SKM-1 treated with dmso at 0.1 percent for 144 hours (cell line): ENCODE data around the gene PRM3.

Experiments used
- DNase-seq: peaks from one replicate; lab custom pipeline; 2025; ENCODE audit not compliant: unreplicated experiment; lab: John Stamatoyannopoulos, UW

PRM3 gene

DNA sequence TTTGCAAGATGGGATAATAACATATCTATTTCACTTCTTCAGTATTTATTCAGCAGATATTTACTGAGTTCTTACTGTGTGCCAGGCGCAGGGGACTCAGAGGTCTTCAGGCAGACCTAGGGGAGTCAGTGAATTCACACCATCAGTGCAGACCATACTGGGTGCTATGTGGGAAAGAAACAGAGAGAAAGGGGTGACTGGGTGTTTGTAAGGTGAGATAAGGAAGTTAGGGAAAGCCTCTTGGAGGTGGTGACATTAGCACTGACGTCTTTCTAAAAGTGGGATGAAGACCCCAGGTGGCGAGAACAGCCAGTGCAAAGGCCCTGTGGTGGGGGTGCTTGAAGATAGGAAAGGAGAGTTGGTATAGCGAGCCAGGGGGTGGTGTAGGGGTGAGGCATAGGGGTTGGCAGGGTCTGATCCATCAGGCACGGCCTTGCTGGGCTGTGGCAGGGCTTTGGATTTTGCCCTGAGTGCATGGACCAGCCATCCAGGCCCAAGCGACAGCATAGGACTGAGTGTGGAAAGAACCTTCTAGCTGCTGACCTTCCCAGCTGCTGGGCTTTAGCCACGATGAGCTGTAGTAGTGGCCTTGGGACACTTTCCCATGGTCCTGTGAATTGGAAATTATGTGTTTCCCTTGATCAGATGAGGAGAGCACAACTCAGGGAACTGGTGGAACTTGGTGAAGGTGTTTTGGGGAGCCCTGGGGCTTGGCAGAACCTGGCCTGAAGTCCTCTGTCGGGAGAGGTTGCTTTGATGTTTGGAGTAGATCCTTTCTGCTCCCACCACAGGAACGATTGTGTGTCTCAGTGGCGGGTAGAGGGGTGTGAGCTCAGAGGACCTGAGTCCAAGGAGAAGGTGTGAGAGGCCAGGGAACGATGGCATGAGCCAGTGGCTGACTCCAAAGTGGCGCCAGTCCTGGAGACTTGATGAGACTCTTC is 13.5 kb downstream of the PRM3 start:
- no peak for DNase-seq

DNA sequence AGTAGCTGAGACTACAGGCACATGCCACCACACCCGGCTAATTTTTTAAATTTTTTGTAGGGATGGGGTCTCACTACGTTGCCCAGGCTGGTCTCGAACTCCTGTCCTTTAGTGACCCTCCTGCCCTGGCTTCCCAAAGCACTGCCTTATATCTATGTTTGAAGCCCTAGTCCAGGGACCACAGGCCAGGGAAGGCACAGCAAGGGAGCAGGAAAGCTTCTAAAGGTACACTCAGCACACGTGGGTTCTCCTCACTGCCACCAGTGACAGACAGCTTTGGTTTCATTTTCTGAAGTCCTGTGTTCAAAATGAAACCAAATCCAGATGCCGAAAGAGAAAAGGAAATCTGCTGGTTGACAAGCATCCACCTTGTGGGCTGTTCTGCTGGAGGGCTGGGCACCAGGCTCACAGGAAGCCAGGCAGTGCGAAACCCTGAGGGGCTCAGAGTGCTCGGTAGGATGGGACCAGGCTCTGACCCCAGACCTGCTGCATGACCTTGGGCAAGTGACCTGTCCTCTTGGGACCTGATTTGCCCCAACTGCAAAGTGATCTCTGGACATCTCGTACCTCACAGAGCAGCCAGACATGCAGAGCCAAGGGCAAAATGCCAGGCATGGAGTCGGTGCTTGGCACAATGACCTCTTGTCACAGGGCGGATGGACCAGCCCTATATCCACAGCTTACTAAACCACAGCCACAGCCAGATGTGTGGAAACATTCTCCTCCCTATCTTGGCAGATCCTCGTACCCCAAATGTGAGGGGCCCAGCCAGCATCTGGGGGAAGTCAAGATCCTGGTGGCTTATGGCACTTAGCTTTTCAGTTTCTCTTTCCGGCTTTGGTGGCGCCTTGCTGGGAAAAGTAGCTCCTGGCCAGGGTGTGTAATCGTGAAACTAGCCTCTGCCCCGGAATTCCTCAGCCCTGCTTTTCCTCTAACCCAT is 14.6 kb downstream of the PRM3 start:
- no peak for DNase-seq

DNA sequence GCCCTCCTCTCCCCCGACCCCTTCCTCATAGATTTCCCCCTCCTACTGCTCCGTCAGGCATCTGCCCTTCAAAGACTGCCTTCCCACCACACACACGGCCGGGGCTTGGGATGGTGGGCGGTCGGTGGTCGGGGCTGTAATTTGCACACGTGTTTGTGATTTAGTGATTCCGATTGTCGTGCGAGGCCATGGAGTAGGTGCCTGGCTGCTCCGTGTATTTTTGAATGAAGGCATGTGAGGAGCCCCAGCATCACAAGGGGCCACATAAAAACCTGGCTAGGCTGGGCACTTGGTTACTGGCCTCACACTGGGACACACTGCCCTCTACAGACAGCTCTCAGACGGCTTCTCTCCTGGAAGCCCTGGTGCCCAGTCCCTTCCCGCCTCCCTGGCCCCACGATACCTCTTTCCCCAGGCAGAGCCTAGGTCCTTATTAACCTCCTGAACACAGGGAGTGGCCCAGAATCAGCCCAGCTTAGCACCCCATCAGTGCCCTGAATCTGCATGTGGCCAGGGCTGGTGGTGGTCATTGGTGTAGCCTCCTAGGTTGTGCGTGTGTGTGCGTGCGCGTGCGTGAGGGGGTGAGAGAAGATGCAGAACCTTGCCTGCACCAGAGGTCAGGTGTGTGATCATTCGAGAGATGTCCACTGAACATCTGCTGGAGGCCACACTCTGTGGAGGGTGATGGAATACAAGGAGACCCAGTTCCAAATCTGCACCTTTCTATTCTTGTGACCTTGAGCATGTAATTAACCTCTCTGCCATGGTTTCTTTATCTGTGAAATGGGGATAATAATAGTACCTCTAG is 16.1 kb downstream of the PRM3 start:
- peak; percentile 68 for DNase-seq

- DNase-seq, result no peak
Measured at GRCh38 chr16:11256661-11257130, 16.7 kb downstream of the PRM3 start.

DNA sequence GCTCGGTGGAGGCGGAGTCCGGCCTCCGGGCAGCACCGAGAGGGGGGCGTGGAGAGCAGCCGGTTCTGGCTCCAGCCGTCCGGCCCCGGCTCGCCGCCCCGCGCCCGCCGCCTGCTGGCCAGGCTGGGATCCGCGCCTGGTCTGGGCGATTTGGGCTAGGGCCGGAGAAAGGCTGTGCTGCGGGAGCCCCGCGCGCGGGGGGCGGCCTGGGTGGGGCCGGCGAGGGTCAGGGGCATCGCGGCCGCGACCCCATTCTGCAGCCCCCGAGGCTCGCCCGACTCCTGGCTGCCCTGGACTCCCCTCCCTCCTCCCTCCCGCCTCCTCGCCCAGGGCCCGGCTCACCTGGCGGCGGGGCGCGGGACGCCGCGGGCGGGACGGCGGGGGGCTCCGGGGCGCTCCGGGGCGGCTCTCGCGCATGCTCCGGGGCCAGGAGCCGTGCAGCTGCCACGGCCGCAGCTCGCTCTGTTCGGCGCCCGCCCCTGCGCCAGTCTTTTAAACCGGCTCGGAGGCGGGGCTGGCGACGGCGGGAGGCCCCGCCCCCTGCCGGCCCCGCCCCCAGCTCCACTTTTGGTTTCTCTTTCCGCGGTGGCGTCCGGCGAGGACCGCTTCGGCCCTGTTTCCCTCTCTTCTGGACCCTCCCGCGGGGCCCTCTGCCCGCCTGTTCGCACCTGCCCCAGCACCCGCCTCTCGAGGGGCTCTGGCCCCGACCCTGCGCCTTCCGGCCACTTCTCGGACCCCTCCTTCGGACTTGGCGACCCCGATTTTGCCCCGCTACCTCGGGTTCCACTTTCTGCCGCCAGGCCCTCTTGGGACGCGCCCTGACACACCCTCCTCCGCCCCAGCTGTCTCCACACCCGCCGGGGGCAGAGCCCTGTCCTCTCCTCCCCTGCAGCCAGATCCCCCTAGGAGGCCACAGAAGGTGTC is 17.4 kb downstream of the PRM3 start, which contains the start of gene SOCS1:
TSS of gene SOCS1 (minus strand) at position 468 of the 924 bp plus-strand sequence. CDS start 726 bp downstream, outside the sequence.
- peak; percentile 80 for DNase-seq

GRCh38 chr16:11254913-11255736 is 18.3 kb downstream of the PRM3 start:
- DNase-seq, result no peak

GRCh38 chr16:11253995-11254912 is 19.2 kb downstream of the PRM3 start:
- no peak for DNase-seq

DNA sequence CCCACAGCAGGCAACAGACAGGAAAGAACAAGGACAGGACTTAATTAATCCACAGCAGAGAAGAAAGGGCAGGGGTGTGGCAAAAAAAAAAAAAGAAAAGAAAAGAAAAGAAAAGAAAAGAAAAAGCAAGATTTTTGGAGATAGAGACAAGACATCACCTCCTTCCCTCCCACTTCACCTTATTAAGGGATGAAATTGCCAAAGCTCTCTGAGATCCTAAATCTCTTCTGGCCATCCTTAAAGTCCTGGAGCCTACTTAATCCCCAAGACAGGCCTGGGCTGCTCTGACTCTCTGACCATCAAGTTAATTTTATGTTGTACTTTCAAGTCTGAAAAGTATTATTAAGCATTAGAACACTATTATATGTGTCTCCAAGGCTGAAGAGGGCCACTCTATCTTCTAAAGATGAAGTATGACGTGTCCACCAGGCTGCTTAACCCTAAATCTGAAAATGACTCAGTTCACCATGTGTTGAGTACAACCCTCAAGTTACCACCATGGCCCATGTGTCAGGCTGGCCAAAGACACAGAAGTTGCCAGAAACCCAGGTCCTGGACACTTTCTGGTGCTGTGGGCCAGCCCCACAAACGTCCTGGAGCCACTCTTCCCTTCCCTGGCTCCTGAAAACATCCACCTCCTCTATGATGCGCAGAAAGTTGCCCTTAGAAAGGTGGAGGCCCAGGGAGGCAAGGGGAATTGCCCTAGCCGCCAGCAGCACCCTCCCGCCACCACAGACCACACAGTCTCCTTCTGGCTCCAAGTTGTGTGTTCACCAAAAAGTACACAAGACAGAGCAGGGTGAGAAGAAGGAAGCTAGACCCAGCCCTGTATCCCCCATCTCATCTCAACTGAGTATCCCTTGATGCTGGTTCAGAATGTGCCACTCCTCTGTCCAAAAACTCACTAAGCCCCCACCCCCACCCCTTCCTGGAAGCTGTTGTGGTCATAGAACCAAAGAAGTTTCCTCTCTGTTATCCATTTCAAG is 20.1 kb downstream of the PRM3 start:
- DNase-seq, result no peak

DNA sequence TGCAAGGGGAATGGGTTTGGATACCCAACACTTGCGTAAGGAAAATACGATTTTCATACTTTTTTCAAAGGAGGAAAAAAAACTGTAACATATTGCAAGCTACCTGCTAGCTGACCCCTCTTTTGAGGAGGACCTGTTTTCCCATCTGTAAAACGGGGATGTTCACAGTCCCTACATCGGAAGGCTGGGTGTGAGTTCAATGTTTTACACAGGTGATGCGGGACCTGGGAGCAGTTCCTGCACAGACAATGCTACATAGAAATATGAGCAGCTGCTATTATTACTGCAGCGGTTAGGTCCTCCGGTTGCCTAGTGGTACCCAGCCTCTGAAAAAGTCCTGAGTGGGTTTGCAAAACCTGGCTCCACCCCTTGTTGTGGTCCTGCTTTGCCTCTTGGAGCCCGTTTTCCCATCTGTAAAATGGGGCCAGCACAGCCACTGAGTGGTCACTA is 20.9 kb downstream of the PRM3 start:
- no peak for DNase-seq

GRCh38 chr16:11251525-11252481 is 21.6 kb downstream of the PRM3 start:
- no peak for DNase-seq

DNA sequence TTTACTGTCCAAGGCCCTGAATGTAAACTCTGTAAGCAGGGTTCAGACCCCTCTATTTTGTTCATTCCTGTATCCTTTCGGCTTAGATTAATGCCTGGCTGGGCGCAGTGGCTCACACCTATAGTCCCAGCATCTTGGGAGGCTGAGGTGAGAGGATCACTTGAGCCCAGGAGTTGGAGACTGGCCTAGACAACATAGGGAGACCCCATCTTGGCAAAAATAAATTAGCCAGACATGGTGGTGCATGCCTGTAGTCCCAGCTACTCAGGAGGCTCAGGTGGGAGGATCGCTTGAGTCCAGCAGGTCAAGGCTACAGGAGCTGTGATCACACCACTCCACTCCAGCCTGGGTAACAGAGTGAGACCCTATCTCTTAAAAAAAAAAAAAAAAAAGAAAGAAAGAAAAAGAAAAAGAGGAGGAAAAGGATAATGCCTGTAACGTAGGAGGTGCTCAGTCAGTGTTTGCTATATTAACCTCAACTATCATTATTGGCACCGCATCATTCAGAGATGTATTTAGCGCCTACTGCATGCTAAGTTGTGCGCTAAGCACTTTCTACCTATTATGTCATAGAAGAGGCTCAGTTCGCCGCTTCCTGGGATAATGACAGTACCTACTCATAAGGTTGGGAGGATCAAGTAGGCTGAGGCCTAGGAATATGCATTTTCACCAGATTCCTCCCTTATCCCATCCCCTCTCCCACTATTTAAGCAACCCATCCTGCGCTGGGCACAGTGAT is 22.5 kb downstream of the PRM3 start:
- DNase-seq, result no peak

GRCh38 chr16:11250091-11250785 is 23.2 kb downstream of the PRM3 start:
- no peak for DNase-seq

DNA sequence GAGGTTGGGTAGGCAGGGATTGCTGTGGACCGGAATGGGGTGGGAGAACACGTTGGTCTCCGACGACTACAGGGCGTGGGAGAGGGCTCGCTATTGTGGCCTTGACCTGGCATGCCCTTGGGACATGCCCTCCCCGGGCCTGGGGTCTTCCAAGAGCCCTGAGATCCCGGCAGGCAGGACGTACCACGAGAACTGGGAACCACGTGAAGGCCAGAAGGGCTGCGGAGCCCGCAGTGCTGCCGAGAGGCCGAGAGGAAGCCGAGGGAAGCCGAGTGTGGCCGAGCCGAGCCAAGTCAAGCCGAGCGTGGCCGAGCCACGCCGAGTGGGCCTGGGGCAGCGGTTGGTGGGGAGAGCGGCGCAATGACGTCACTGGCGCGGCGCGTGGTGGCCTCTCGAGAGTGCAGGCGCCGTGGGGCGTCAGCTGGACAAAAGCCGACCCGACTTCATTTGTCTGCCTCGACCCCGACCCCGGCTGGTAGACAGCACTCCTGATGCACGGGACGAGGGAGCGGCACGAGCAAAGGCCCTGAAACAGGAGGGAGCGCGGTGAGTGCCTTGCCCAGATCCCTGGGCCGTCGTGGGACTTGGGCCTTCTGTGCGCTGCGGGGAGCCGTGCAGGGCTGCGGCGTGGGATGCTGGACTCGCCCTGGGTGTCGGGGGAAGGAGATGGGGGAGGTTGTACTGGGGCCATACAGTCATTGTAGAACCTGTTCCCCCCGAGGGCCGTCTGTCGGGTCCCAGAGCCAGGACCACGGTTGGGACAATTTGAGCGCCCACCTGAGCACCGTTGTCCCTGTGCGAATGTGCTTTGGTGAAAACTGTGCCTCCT is 24.0 kb downstream of the PRM3 start:
- no peak for DNase-seq
